Measurements from ENCODE around the gene TEX13A.
A peak's percentile ranks its signal among the peaks of the same experiment; 100 is the strongest.

The TEX13A gene

DNA sequence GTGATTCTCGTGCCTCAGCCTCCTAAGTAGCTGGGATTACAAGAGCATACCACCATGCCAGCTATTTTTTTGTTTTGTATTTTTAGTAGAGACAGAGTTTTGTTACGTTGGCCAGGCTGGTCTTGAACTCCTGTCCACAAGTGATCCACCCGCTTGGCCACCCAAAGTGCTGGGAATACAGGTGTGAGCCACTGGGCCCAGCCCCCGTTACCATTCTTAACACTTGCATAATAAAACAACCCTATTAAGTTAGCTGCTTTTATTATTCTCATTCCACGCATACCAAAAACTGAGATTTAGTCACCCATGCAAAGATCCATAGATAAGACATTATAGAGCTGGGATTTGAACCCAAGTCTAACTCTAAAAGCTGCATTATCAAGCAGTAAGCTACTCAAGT, 6.0 kb upstream of the TEX13A start:
- H3K36me3 ChIP-seq (ENCODE audit: control insufficient read depth in 1 of 2, insufficient read depth in 2 of 2, low read depth in 1 of 2, low read length in 2 of 2), result no peaks in the 10 kb centered on the region
- WGBS, result 81% methylated on average over 4 of the region's 5 CpGs
- H3K79me1 ChIP-seq (replicated peaks; ENCODE audit: low read length, poor library complexity, severe bottlenecking), result no peaks in the 10 kb centered on the region

DNA sequence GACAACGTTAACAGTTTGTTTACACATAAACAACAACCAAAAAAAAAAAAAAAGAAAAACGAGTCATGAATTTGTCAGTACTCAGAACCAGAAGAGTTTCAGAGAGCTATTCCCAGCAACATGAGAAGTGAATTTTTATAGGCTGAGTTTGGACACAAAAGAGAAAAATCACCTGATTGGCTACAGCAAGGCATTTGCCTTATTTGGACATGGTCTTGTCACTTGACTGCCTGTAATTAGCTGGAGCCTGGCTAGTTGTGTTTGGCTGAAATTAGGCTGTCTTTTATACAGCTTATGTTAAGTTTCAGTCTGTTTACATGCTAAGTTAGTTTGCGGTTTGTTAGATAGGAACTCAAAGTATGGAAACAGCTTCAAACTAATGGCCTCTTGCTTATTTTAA, 880 bp upstream of the TEX13A start:
- Histone ChIP-seq H3K9ac (ENCODE audit: low read length) (no peak overlapping the region), H3K4me3 (ENCODE audit: insufficient read depth in 1 of 2, low read depth in 1 of 2, low read length in 2 of 2) (no peak overlapping the region), H3K4ac (ENCODE audit: low read depth in 1 of 2, low read length in 2 of 2) (no peak overlapping the region), H2BK120ac (ENCODE audit: low read depth, low read length) (no peak overlapping the region), H3K4me2 (ENCODE audit: low read length, poor library complexity, severe bottlenecking) (no peak overlapping the region), H3K14ac (ENCODE audit: low read length in 2 of 2) (no peak overlapping the region), H2BK15ac (ENCODE audit: low read depth, poor library complexity, severe bottlenecking) (no peak overlapping the region), H3K4me1 (ENCODE audit: control insufficient read depth, insufficient read depth, low read depth, low read length) (no peaks in the 10 kb centered on the region), H2BK12ac (ENCODE audit: low read length in 2 of 2) (no peak overlapping the region), H4K91ac (ENCODE audit: low read length) (no peak overlapping the region), H3K36me3 (ENCODE audit: control insufficient read depth in 1 of 2, insufficient read depth in 2 of 2, low read depth in 1 of 2, low read length in 2 of 2) (no peaks in the 10 kb centered on the region), H3K23ac (ENCODE audit: low read length in 2 of 2) (no peak overlapping the region), H3K9me3 (ENCODE audit: control insufficient read depth, low read length) (peaks cover 4% of the 10 kb centered on the region), H4K8ac (ENCODE audit: low read length) (no peak overlapping the region), H2AK5ac (ENCODE audit: low read length, severe bottlenecking) (no peak overlapping the region), H2BK5ac (ENCODE audit: low read depth, low read length, poor library complexity, severe bottlenecking) (no peak overlapping the region), H3K27me3 (ENCODE audit: control insufficient read depth in 1 of 2, insufficient read depth in 1 of 2, low read length in 2 of 2) (peaks cover 0 to 24% of the 10 kb centered on the region in 2 experiments), H3K18ac (ENCODE audit: low read depth in 1 of 2, low read length in 2 of 2) (no peak overlapping the region), H2AFZ (ENCODE audit: low read depth, low read length) (no peak overlapping the region), H3K79me1 (replicated peaks; ENCODE audit: low read length, poor library complexity, severe bottlenecking) (no peaks in the 10 kb centered on the region), H3K27ac (ENCODE audit: low read length, poor library complexity, severe bottlenecking) (no peak overlapping the region)
- DNase-seq, result peak; percentile 1
- 57% methylated on average over 2 of the region's 3 CpGs for WGBS

More for the DNA sequence above, 6.0 kb upstream of the TEX13A start:
- no peak for DNase-seq
- no peaks in the 10 kb centered on the region for H3K4me1 ChIP-seq (ENCODE audit: control insufficient read depth, insufficient read depth, low read depth, low read length)
- no peak overlapping the region for H3K23ac ChIP-seq (ENCODE audit: low read length in 2 of 2)
- H3K4me3 ChIP-seq (ENCODE audit: insufficient read depth in 1 of 2, low read depth in 1 of 2, low read length in 2 of 2), result no peak overlapping the region
- no peak overlapping the region for H2AK5ac ChIP-seq (ENCODE audit: low read length, severe bottlenecking)
- H4K8ac ChIP-seq (ENCODE audit: low read length), result no peak overlapping the region
- H3K4ac ChIP-seq (ENCODE audit: low read depth in 1 of 2, low read length in 2 of 2), result no peak overlapping the region
- H2BK120ac ChIP-seq (ENCODE audit: low read depth, low read length), result no peak overlapping the region
- no peak overlapping the region for H3K18ac ChIP-seq (ENCODE audit: low read depth in 1 of 2, low read length in 2 of 2)
- no peak overlapping the region for H2BK15ac ChIP-seq (ENCODE audit: low read depth, poor library complexity, severe bottlenecking)
- H2BK12ac ChIP-seq (ENCODE audit: low read length in 2 of 2), result no peak overlapping the region
- no peak overlapping the region for H3K9ac ChIP-seq (ENCODE audit: low read length)
- no peak overlapping the region for H3K14ac ChIP-seq (ENCODE audit: low read length in 2 of 2)
- no peak overlapping the region for H3K4me2 ChIP-seq (ENCODE audit: low read length, poor library complexity, severe bottlenecking)
- no peak overlapping the region for H2AFZ ChIP-seq (ENCODE audit: low read depth, low read length)
- H3K27me3 ChIP-seq (ENCODE audit: control insufficient read depth in 1 of 2, insufficient read depth in 1 of 2, low read length in 2 of 2), result peaks cover 0 to 35% of the 10 kb centered on the region in 2 experiments
- no peaks in the 10 kb centered on the region for H3K9me3 ChIP-seq (ENCODE audit: control insufficient read depth, low read length)
- H4K91ac ChIP-seq (ENCODE audit: low read length), result no peak overlapping the region
- H3K27ac ChIP-seq (ENCODE audit: low read length, poor library complexity, severe bottlenecking), result no peak overlapping the region
- no peak overlapping the region for H2BK5ac ChIP-seq (ENCODE audit: low read depth, low read length, poor library complexity, severe bottlenecking)

GRCh38 chrX:105219454-105220401, 766 bp downstream of the TEX13A start:
- H4K91ac ChIP-seq (ENCODE audit: low read length), result no peak overlapping the region
- H3K14ac ChIP-seq (ENCODE audit: low read length in 2 of 2), result no peak overlapping the region
- H3K4me1 ChIP-seq (ENCODE audit: control insufficient read depth, insufficient read depth, low read depth, low read length), result no peaks in the 10 kb centered on the region
- H2AFZ ChIP-seq (ENCODE audit: low read depth, low read length), result no peak overlapping the region
- H2BK120ac ChIP-seq (ENCODE audit: low read depth, low read length), result no peak overlapping the region
- no peak overlapping the region for H2AK5ac ChIP-seq (ENCODE audit: low read length, severe bottlenecking)
- DNase-seq, result no peak
- peaks cover 4% of the 10 kb centered on the region for H3K9me3 ChIP-seq (ENCODE audit: control insufficient read depth, low read length)
- no peak overlapping the region for H2BK5ac ChIP-seq (ENCODE audit: low read depth, low read length, poor library complexity, severe bottlenecking)
- H3K23ac ChIP-seq (ENCODE audit: low read length in 2 of 2), result no peak overlapping the region
- H3K4me3 ChIP-seq (ENCODE audit: insufficient read depth in 1 of 2, low read depth in 1 of 2, low read length in 2 of 2), result no peak overlapping the region
- no peak overlapping the region for H2BK12ac ChIP-seq (ENCODE audit: low read length in 2 of 2)
- no peak overlapping the region for H3K4ac ChIP-seq (ENCODE audit: low read depth in 1 of 2, low read length in 2 of 2)
- H3K4me2 ChIP-seq (ENCODE audit: low read length, poor library complexity, severe bottlenecking), result no peak overlapping the region
- H3K9ac ChIP-seq (ENCODE audit: low read length), result no peak overlapping the region
- H3K27ac ChIP-seq (ENCODE audit: low read length, poor library complexity, severe bottlenecking), result no peak overlapping the region
- peaks cover 0 to 22% of the 10 kb centered on the region in 2 experiments for H3K27me3 ChIP-seq (ENCODE audit: control insufficient read depth in 1 of 2, insufficient read depth in 1 of 2, low read length in 2 of 2)
- no peaks in the 10 kb centered on the region for H3K36me3 ChIP-seq (ENCODE audit: control insufficient read depth in 1 of 2, insufficient read depth in 2 of 2, low read depth in 1 of 2, low read length in 2 of 2)
- H3K79me1 ChIP-seq (replicated peaks; ENCODE audit: low read length, poor library complexity, severe bottlenecking), result no peaks in the 10 kb centered on the region
- 89% methylated on average over 20 of the region's 26 CpGs for WGBS
- H3K18ac ChIP-seq (ENCODE audit: low read depth in 1 of 2, low read length in 2 of 2), result no peak overlapping the region
- no peak overlapping the region for H4K8ac ChIP-seq (ENCODE audit: low read length)
- H2BK15ac ChIP-seq (ENCODE audit: low read depth, poor library complexity, severe bottlenecking), result no peak overlapping the region

GRCh38 chrX:105211066-105211575, 9.4 kb downstream of the TEX13A start:
- no peak overlapping the region for H3K14ac ChIP-seq (ENCODE audit: low read length in 2 of 2)
- 67% methylated on average over 2 of the region's 3 CpGs for WGBS
- no peak overlapping the region for H3K4me3 ChIP-seq (ENCODE audit: insufficient read depth in 1 of 2, low read depth in 1 of 2, low read length in 2 of 2)
- no peaks in the 10 kb centered on the region for H3K79me1 ChIP-seq (replicated peaks; ENCODE audit: low read length, poor library complexity, severe bottlenecking)
- H3K4me2 ChIP-seq (ENCODE audit: low read length, poor library complexity, severe bottlenecking), result no peak overlapping the region
- no peak overlapping the region for H2AK5ac ChIP-seq (ENCODE audit: low read length, severe bottlenecking)
- H3K18ac ChIP-seq (ENCODE audit: low read depth in 1 of 2, low read length in 2 of 2), result no peak overlapping the region
- H3K4ac ChIP-seq (ENCODE audit: low read depth in 1 of 2, low read length in 2 of 2), result no peak overlapping the region
- H3K36me3 ChIP-seq (ENCODE audit: control insufficient read depth in 1 of 2, insufficient read depth in 2 of 2, low read depth in 1 of 2, low read length in 2 of 2), result no peaks in the 10 kb centered on the region
- no peaks in the 10 kb centered on the region for H3K9me3 ChIP-seq (ENCODE audit: control insufficient read depth, low read length)
- H4K8ac ChIP-seq (ENCODE audit: low read length), result no peak overlapping the region
- H2BK15ac ChIP-seq (ENCODE audit: low read depth, poor library complexity, severe bottlenecking), result no peak overlapping the region
- H3K4me1 ChIP-seq (ENCODE audit: control insufficient read depth, insufficient read depth, low read depth, low read length), result peaks cover 3% of the 10 kb centered on the region
- no peak for DNase-seq
- H2BK12ac ChIP-seq (ENCODE audit: low read length in 2 of 2), result no peak overlapping the region
- no peak overlapping the region for H2AFZ ChIP-seq (ENCODE audit: low read depth, low read length)
- H2BK5ac ChIP-seq (ENCODE audit: low read depth, low read length, poor library complexity, severe bottlenecking), result no peak overlapping the region
- no peak overlapping the region for H3K23ac ChIP-seq (ENCODE audit: low read length in 2 of 2)
- H4K91ac ChIP-seq (ENCODE audit: low read length), result no peak overlapping the region
- no peak overlapping the region for H2BK120ac ChIP-seq (ENCODE audit: low read depth, low read length)
- no peak overlapping the region for H3K27ac ChIP-seq (ENCODE audit: low read length, poor library complexity, severe bottlenecking)
- H3K9ac ChIP-seq (ENCODE audit: low read length), result no peak overlapping the region
- peaks cover 0 to 23% of the 10 kb centered on the region in 2 experiments for H3K27me3 ChIP-seq (ENCODE audit: control insufficient read depth in 1 of 2, insufficient read depth in 1 of 2, low read length in 2 of 2)

Data from mesenchymal stem cell (in vitro differentiated cells and primary cell).